BJ (cell line): ENCODE results near the gene ARHGEF11. TPM values are rescaled to one million over a fixed set of nuclear protein-coding genes. Genes with fewer than 3 reads are reported as not detected.
A peak's percentile ranks its signal among the peaks of the same experiment; 100 is the strongest.

Source experiments
- CTCF ChIA-PET: fragments of 350-600 bp; formaldehyde crosslinking; extraction: SDS; loops from one replicate; lab custom pipeline; 2021; ENCODE audit warnings: antibody characterized with exemption, inconsistent platforms; lab: Yijun Ruan, JAX
- POLR2A ChIA-PET: fragments of 300-600 bp; sonication (Branson Sonifier 250); formaldehyde crosslinking; extraction: SDS; loops from one replicate; lab custom pipeline; 2021; ENCODE audit warnings: antibody characterized with exemption; lab: Charles Lee
- DNase-seq: peaks from one replicate; pipeline ENCODE4 v3.0.0-alpha.2; 2011; ENCODE audit warnings: low read depth
- H3K27me3 ChIP-seq: 2 replicates; pipeline ENCODE4 v1.6.0; 2011; ENCODE audit warnings: low read length; ENCODE audit not compliant: control insufficient read depth, insufficient read depth
- H3K36me3 ChIP-seq: 2 replicates; pipeline ENCODE4 v1.5.1; 2011; ENCODE audit warnings: low read length; ENCODE audit not compliant: control insufficient read depth, insufficient read depth
- H3K4me3 ChIP-seq: 2 replicates; pipeline ENCODE4 v1.5.1; 2011; ENCODE audit warnings: low read depth, mild to moderate bottlenecking, control low read depth, low read length
- polyA plus RNA-seq: library from polyadenylated mRNA; depleted of rRNA; stranded (reverse); fragments of >200 nt; gene quantifications from 2 replicates; pipeline ENCODE4 v1.2.3, GENCODE V29; 2011
- TF ChIP-seq, protein P1 (sequence below): IDR thresholded peaks from 2 replicates; pipeline ENCODE4 v1.5.1; 2011; ENCODE audit warnings: low read depth, mild to moderate bottlenecking, control low read depth, inconsistent platforms, low read length, moderate library complexity; ENCODE audit not compliant: insufficient read depth

The ARHGEF11 gene
- polyA plus RNA-seq, 1 experiment, result 19.5 TPM

DNA sequence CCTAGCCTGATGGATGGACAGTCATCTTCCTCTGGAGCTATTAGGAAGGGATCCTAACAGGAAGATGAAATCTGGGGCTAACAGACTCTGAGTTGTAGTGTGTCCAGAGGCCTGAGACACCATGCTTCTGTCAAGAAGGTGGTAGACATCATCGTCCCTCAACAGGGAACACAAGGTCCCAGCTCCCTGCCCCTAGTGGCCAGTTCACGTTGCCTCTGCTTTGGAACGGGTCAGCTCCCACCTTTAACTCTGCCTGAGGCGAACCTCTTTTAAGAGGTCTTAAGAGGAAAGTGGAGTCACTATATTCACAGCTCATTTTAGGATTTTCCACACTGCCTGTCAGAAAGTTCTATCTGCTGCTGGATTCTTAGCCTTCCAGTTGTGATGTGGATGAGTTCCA, 96.8 kb downstream of the ARHGEF11 start:
- H3K36me3 ChIP-seq, result peaks cover 43% of the 10 kb centered on the region
- no peak for DNase-seq
- POLR2A ChIA-PET, result no interaction called here

DNA sequence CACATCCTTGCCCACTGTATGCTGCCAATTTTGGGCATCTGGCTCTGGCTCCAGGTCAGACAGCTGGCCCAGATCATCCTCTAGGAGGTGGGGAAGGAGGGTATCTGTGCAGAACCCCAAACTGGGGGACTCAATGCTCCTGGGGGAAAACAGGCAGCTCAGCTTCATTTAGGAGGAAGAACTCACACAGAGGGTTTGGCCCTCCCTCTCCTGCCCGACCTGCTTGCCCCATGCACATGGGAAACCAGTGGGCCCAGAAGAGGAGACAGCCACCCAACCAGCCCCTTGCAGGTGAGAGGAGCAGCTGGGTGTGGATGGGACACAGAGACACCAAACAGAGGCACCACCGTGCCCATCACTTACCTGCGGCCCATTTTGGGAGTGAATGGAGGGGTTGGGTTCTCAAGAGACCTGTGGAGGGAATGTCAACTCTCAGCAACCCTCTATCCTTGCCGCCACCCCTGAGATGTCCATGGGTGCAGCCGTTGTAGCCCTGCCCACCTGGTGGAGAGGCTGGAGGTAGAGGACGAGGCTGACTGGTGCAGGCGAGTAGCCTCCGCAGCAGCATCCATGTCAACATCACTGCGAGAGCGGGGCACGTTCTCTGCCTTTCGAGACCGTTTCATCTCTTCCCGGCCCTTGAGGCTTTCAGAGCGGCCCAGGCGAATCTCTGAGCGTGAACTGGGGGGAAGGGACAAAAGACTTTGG, 97.6 kb downstream of the ARHGEF11 start:
- ChIA-PET POLR2A (no interaction called here), CTCF (interaction anchor here (1.1 to 1.9 kb wide), 5 partner anchors 9 to 23 kb away, joined by 3 to 7 read pairs (median 5); no protein-coding TSS in a partner anchor)
- no peak overlapping the region for H3K4me3 ChIP-seq
- no peak for DNase-seq
- TF ChIP-seq, protein P1, sequence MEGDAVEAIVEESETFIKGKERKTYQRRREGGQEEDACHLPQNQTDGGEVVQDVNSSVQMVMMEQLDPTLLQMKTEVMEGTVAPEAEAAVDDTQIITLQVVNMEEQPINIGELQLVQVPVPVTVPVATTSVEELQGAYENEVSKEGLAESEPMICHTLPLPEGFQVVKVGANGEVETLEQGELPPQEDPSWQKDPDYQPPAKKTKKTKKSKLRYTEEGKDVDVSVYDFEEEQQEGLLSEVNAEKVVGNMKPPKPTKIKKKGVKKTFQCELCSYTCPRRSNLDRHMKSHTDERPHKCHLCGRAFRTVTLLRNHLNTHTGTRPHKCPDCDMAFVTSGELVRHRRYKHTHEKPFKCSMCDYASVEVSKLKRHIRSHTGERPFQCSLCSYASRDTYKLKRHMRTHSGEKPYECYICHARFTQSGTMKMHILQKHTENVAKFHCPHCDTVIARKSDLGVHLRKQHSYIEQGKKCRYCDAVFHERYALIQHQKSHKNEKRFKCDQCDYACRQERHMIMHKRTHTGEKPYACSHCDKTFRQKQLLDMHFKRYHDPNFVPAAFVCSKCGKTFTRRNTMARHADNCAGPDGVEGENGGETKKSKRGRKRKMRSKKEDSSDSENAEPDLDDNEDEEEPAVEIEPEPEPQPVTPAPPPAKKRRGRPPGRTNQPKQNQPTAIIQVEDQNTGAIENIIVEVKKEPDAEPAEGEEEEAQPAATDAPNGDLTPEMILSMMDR, result no peak
- H3K36me3 ChIP-seq, result peaks cover 43% of the 10 kb centered on the region
- H3K27me3 ChIP-seq, result no peaks in the 10 kb centered on the region

More for the DNA sequence above, 96.8 kb downstream of the ARHGEF11 start:
- TF ChIP-seq, protein P1, result 0 out of 2 replicates have a peak, but pooled peaks have one; percentile 20
- H3K27me3 ChIP-seq, result no peaks in the 10 kb centered on the region
- CTCF ChIA-PET, result interaction anchor here (0.7 to 1.9 kb wide), 8 partner anchors 8 to 40 kb away, joined by 3 to 7 read pairs (median 4); no protein-coding TSS in a partner anchor
- H3K4me3 ChIP-seq, result no peak overlapping the region

DNA sequence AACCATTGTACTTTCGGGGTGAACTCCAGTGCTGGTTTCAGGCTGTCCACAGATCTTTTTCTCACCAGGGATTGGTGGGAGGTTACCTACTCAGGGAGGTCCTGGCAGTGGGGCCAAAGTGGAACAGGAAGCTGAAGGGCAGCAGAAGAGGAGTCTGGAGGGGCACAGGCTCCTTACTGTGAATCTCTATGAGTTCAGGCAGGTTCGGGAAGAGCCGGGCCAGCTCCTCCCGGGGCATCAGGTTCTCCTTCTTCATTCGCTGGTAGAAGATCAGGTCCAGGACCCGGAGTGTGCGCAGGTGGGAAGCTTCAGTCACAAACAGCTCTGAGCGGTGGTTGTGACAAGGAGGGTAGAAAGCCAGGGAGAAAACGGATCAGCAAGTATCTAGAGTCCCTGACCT, 98.4 kb downstream of the ARHGEF11 start:
- DNase-seq, result no peak
- CTCF ChIA-PET, result interaction anchor here (0.9 to 1.3 kb wide), 5 partner anchors 10 to 87 kb away, joined by 3 to 4 read pairs (median 4); no protein-coding TSS in a partner anchor
- Histone ChIP-seq H3K27me3 (no peaks in the 10 kb centered on the region), H3K4me3 (no peak overlapping the region), H3K36me3 (peaks cover 40% of the 10 kb centered on the region)
- POLR2A ChIA-PET, result no interaction called here
- TF ChIP-seq, protein P1, result no peak

DNA sequence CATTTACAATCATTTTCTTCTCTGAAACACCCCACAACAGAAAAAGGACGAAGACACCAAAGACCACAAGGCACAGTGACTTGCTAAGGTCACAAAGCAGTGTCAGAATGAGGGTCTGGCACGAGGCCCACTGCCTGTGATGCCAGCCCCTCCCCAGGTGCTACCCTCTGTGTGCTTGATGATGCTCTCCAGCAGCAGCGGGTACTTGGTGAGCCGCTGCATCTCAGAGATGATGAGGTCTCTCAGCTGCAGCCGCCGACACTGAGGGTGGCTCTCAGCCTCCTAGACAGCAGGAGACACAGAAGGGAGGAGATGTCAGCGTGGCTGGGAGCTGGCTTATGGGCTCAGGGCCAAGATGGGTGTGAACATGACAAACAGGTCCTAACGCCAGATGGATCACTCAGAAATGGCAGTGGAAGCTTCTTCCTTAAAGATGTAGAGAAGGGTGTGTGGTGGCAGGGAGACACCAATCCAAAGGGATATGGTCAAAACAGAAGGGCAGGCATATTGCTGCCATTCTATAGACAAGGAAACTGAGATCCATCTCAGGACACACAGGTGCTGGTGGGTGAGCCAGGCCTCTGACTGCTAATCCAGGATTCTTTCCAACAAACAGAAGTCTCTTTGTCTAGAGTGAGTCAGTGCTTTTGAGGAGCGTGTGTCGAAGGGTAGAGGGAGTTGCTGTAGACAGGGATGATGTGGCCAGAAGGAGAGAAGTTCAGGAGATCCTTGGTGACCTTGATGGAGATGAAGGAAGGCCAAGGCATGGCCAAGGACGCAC, 99.5 kb downstream of the ARHGEF11 start:
- Histone ChIP-seq H3K4me3 (no peak overlapping the region), H3K36me3 (peaks cover 40% of the 10 kb centered on the region), H3K27me3 (no peaks in the 10 kb centered on the region)
- ChIA-PET CTCF (interaction anchor here (0.9 to 1.3 kb wide), 4 partner anchors 8 to 86 kb away, joined by 3 to 4 read pairs (median 4); no protein-coding TSS in a partner anchor), POLR2A (no interaction called here)
- TF ChIP-seq, protein P1, result no peak
- no peak for DNase-seq

DNA sequence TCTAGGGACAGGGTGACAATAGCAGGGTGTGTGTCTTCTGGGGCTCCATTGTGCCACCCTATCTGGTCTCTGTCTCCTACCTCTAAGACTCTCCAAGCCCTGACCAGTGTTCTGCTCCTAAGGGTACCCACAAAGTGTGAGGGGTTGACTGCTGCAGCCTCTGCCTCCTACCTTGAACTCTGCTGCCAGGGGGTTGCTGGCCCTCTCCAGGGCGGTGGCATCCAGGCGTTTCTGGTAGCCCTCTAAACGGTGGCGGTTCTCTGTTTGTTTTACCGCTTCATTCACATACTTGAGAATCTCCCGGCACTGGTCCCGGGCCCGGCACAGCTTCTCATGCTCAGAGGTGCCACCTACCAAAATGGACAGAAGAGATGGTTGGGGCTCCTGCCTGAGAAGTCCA, 100.7 kb downstream of the ARHGEF11 start:
- CTCF ChIA-PET, result no interaction called here
- no peak for DNase-seq
- POLR2A ChIA-PET, result no interaction called here
- Histone ChIP-seq H3K4me3 (no peak overlapping the region), H3K27me3 (no peaks in the 10 kb centered on the region), H3K36me3 (peaks cover 43% of the 10 kb centered on the region)
- TF ChIP-seq, protein P1, result no peak
